ENCODE data around the gene GPATCH2L. TPM values are rescaled to one million over a fixed set of nuclear protein-coding genes. Genes with fewer than 3 reads are reported as not detected.

The GPATCH2L gene
- polyA plus RNA-seq, 12 donors = 19.9 to 30.0 (median 25.3) TPM; not detected in 1

DNA sequence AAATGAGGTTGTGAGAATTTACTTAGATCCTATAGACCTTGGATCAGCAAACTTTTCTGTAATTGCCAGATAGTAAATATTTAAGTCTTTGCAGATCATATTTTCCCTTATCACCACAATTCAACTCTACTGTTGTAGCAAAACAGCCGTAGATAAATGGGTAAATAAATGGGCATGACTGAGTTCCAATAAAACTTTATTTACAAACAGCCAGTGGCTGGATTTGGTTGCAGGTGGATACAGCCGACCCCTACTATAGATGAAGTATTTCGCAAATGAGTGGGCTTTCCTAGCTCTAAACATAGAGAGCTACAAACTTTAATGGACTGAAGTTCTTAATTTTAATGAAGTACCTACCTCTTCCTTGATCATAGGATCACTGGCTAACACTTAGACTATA lies 100.7 kb downstream of the GPATCH2L start:
- no peak for DNase-seq

DNA sequence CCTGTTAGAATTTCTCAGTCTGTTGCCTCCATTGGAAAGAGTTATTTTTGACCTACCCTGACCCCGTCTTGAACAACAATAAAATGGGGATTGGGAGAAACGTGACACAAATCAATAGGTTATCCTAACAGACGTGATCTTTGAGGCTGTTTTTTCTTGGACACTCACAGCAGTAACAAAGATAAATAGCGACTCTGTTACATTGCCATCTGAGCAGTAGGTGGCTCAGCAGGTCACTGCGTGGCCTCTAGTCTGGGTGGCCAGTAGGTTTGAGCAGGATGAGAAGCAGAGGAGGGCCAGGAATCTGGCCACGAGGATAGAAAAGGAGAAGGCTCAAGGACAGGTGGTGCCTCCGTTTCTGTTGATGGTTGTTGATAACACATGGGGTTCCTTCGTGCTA lies 101.4 kb downstream of the GPATCH2L start:
- DNase-seq = no peak

DNA sequence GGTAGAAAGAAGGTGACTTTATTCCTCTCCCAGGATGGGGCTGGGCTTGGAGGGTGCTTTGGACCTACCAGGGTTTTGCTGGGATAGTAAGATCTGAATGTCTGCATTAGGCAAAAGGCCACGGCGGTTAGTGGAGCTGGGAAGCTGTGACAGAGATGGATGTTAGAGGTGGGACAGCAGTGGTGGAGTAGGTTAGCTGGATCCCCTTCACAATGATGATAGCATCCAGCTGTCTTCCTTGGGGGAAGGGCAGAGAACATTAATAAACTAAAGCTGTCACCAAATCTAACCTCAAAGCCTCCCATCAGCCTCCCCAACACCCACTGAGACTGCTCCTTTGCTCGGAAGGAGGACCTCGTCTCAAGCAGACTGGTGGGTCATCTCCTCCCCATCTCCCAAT lies 104.8 kb downstream of the GPATCH2L start:
- no peak for DNase-seq

DNA sequence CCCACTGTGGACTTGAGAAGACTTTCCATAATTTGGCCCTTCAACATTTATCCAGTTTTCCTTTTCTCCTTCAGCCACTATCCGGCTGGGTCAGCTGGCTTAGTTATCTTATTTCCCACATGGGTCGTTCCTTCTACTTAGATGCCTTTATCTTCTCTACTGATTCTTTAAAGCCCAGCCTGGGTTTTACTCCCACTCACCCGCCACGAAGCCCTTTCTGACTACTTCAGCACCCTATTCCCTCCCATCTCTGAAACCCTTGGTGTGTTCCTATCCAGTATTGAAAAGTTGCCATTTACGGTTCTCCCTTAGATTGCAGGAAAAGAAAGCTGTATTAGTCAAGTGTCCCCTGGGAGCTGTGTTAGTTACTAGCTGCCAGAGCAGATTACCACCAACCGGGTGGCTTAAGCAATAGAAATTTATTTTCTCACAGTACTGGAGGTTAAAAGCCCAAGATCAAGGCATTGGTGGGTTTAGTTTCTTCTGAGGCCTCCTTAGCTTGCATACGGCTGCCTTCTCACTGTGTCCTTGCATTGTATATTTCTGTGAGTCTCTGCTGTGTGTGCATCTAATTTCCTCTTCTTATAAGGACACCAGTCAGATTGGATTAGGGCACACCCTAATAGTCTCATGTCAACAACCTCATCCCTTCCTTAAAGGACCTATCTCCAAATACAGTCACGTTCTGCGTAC lies 105.5 kb downstream of the GPATCH2L start:
- no peak for DNase-seq

DNA sequence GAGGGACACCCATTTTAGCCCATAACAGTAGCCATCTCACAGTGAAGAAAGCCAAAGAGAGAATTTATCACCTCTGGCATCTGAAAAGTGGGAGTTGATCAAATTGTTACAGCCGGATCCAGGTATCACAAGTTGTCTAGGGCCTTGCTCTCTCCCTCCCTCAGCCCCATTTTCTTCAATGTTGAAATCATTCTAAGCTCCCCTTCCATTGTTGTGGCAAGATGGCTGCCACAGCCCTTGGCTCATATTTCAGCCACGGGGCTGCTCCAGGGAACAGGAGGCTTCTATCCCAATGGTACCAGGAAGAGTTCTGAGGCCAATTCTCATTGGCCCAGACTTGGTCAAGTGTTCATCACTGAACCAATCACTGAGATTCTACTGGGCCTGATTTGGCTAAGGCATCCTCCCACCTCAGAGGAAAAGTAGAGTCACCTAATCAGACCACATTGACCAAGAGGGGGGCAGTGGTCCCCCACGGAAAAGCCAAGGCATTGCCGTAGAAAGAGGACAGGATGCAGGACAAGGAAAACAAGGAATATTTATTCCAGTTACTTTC lies 106.2 kb downstream of the GPATCH2L start:
- DNase-seq = no peak

DNA sequence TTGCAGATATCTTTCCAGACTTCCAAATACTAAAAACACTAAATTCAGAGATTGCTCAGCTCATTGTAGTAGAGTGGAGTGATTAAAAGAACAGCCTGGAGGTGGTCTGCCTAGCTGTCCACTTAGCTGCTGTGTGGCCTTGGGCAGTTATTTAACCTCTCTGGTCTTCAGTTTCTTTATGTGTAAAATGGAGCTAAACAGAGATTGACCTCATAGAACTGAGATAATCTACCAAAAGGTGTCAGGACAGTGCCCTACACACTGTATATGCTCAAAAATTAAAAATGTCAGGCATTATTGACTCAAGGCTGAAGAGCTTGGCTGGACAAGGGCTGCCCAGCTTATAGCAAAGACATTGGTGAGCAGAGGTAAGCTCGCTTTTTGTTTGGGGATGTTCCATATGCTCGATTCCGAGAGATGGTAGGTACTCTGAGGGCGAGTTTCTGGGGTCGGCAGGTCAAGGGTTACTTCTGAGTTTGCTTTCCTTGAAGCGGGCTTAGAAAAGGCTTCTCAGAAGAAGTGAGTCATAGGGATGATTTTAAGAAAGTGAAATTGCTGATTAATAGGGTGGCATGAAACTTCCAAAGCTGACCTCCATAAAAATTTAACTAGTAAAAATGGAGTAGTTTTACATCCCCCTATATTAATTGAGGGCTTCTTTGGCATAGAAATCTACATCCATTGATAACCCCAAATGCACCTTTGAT lies 107.5 kb downstream of the GPATCH2L start:
- no peak for DNase-seq

DNA sequence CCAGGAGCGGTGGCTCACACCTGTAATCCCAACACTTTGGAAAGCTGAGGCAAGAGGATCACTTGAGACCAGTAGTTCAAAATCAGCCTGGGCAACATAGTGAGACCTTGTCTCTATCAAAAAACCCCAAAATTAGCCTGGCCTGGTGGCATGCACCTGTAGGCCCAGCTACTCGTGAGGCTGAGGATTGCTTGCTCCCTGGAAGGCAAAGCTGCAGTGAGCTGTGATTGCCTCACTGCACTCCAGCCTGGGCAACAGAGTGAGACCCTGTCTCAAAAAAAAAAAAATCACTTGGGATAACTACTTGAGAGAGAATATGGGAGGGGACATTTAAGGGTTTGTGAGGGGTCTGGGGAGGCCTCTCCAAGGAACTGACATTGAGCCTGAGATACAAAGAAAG lies 109.0 kb downstream of the GPATCH2L start:
- no peak for DNase-seq

DNA sequence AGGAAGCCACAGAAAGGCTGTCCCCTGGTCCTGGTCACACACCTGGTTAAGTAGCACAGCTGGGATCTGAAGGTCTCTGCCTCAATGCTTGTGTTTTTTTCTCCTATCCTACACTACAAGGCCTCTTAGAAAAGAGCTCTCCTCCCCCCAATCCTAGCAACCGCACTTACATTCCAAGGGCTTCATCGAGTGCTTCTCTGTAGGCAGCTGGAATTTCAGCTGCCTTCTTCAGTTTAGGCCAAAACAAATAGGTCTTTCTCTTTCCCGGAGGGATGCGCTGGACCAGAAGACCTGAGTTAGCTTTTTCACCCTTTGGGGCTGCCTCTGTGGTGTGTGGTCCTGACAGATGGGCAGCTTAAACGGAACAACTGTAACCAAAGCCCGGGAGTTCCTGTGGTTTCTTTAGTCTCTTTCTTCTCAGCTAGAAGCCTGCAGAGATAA lies 109.7 kb downstream of the GPATCH2L start:
- no peak for DNase-seq

DNA sequence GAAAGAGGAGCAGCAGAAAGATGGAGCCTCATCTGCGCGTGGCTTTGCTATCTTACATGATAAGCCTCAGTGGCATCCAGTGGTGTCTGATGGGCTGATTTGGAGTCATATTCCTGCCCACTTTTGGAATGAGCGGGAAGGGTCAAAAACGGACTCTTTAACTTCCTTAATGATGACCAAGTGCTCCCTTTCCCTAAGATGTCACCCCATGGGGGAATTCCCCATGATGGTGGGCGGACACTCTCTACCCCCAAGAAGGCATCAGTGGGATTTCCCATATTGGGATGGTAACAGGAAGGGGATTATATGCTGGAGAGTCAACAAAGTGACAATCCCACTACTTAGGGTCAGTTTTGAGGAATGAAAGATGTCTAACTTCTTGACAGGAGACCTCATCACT lies 110.9 kb downstream of the GPATCH2L start:
- DNase-seq = no peak

Other genes starting within 250 kb of the GPATCH2L start
- 100 to 1,000 TPM in 8 of 12 donors, 10 to 100 TPM in 4; 69.4 to 750 (median 111) TPM for gene TGFB3, start 169.9 kb upstream of the GPATCH2L start, polyA plus RNA-seq (ENCODE audit: insufficient read length in 12 of 12)
- gene IFT43, start 166.2 kb upstream of the GPATCH2L start, polyA plus RNA-seq (ENCODE audit: insufficient read length in 12 of 12) = 10 to 100 TPM in 10 of 12 donors, not detected in 2; 19.6 to 27.0 (median 22.3) TPM
- gene ESRRB, start 224.2 kb downstream of the GPATCH2L start, polyA plus RNA-seq (ENCODE audit: insufficient read length in 12 of 12) = 1 to 10 TPM in 10 of 12 donors, not detected in 2; 1.3 to 5.9 (median 3.4) TPM